IPS-11a (cell line): ENCODE data around the gene MPDZ.

Source experiments
- H3K4me3 ChIP-seq: one replicate; pipeline ENCODE4 v1.5.1; 2013; ENCODE audit warnings: low read depth, low read length, control low read depth

MPDZ gene

DNA sequence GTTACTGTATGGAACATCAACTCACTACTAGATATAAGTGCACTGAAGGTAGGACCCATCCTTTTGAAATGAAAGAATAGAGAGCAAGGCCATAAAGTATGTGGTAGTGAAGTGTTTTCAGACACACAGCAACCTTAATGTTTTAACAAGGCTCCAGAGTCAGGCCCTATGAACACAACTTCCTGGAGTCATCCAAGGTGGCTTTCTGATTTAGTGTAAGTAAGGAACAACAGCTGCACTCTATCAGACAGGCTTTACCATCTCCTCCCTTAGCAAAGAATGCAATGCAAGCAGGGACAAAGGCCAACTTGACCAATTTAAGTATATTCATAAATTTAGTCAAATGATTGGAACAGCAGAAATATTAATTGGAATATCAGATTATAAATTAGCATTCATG lies 90.1 kb downstream of the MPDZ start:
- no peak overlapping the region for H3K4me3 ChIP-seq

DNA sequence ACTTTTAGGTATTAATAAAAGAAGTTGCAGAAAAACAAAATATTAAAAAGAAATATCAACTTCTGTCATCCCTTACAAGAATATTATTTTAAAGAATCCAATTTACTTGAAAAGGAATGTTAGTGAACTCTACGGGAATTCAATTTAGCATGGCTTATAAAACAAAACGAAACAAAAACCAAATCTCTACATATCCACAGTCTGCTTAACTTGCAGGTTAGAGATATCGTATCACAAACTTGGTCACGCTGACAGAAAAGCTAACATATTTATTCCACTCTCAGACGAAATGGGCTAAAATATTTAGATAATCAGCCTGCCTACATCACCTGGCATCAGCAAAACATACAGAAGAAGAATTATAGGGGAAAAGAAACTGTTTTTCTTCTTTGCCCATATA lies 92.7 kb downstream of the MPDZ start:
- no peak overlapping the region for H3K4me3 ChIP-seq

DNA sequence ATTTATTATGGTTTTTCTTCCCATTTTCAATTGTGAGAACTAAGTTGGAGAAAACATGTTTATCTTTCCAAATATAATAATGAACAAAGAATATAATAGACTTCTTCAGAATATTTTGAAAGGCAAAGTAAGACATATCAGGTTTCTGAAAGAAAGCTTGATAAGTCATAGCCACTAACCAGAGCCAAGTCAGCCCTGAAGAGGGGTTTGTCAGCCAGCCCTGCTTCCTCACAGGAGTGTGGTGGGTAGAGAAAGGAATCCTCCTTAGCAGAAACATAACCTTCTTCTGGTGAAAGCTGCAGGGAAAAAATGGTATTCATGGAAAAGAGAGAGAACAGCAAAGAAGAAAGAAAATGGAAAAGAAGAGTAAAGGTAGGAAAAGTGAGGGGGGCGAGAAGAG lies 93.4 kb downstream of the MPDZ start:
- H3K4me3 ChIP-seq, result no peak overlapping the region

DNA sequence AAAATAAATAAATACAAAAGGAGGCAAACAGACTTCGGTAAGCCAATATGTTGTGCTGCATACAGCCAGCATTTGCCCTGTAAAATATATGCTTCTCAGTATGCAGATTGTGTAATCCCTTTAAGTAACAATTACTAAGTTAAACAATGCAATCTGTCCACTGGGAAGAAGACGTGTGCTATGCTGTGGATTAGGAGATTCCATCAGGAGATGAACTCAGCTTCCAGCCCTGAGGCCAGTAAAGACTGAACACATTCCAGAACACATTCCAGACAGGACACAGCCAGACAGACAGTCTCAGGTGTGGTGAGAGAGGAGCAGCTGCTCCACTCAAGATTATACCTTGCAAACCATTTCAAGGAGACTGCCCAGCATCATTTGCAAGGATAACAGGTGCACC lies 97.8 kb downstream of the MPDZ start:
- no peak overlapping the region for H3K4me3 ChIP-seq

DNA sequence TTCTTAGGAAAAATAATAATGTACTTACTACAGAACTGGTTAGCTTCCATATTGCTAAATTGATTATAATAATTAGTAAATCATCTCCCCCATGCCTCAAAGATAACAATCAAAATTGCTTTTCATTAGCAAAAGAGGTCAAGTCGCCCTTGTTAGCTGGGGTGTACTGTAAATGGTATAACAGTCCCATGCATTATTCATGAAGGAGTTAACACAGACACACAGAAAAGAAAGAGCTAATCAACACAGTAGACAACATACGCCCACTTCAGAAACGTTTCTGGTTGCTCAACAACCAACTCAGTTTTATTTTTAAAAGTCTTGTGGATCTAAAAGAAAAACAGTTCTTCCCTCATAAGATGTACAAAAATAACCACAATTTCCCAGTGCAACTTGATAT lies 100.2 kb downstream of the MPDZ start:
- no peak overlapping the region for H3K4me3 ChIP-seq

DNA sequence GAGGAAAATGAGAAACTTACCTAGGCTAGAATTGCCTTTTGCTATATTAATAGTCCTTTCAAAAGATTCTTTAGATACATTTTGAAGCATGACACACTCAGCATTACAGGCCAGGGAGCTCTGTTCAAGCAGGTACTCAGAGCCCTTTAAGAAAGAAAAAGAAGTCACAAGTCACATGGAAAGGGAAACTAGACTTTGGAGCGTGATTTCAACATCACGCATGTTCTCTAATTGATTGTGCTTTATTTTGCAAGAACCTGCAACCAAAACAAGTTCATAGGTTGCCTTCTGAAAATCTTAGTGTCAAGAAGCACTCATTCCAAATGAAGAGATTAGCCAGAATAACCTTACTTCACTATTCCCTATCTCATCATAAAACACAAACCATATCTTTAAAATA lies 103.8 kb downstream of the MPDZ start:
- H3K4me3 ChIP-seq, result no peak overlapping the region

DNA sequence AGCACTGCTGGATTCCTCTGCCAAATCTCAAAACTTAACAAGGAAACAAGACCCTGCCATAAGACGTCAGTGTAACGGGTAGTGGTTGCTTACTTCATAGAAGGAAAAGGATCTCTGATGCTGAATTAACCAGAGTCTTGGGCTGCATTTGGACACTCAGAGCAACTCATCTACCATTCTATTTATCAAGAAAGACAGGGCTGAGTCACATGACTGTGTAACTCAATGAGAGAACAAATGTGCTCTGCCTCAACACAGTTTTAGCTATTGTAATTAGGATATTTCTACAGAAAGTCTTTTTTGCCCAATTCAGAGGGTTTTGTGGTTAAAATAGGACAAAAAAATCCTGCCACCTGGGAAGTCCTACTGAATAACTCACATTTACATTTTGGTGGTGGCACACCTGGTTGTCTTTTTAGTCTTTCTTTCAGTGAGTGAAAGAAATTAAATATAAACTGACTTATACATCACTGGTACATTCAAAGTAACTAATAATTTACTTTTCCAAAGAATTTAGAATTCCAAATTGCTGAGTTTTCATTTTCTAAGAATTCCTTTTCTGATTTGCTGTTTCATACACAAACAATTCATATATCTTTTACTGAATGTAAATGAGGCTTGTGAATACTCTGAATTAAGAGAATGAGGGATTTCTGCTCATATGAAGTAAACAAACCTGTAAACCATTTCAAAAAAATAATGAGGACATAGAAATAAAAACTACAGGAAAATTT lies 104.4 kb downstream of the MPDZ start:
- no peak overlapping the region for H3K4me3 ChIP-seq

DNA sequence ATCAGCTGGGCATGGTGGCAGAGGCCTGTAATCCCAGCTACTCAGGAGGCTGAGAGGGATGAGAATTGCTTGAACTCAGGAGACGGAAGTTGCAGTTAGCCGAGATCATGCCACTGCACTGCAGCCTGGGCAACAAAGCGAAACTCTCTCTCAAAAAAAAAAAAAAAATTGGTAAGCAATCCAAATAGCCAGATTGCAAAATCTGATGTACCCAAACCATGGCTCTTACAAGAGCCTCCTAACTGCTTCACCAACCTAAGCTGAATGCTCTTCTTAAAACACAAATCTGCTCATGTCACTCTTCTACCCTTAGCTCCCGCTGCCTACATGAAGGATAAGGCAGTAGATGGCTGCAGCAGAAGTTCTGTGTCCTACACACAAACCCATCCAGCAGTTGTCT lies 105.9 kb downstream of the MPDZ start:
- no peak overlapping the region for H3K4me3 ChIP-seq

DNA sequence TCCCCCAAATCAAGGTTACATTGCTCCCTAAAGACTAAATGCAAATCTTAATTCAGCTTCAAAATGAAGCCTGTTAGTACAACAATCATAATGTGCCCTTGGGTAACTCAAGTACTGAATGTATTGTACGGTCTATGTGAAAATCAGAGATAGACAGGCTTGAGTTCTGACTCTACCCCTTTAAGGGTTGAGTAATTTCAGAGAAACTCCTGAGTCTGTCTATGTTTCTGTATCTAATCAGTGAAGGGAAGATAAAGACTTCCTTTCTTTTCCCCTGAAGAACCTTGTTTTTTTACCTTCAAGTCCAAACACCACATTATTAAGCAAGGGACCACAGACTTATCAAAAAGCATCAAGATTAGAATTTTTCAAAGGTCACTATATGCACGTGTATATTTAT lies 108.2 kb downstream of the MPDZ start:
- H3K4me3 ChIP-seq, result no peak overlapping the region

DNA sequence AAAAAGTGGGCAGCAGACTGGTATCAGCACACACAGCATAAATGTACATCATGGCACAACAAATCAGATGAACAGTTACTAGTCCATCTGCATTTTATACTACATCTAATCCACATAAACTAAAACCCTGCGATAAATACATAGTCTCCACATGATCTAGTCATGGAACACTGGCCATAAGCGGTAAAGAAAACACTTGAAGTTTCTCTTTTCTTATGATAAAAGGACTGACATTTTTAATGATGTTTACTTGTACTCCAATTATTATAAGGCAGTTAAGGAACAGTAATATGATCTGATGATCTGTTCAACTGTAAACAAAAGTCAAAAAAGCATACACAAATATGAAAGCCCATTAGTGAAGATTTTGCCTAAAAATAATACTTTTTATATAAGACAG lies 112.5 kb downstream of the MPDZ start:
- no peak overlapping the region for H3K4me3 ChIP-seq

DNA sequence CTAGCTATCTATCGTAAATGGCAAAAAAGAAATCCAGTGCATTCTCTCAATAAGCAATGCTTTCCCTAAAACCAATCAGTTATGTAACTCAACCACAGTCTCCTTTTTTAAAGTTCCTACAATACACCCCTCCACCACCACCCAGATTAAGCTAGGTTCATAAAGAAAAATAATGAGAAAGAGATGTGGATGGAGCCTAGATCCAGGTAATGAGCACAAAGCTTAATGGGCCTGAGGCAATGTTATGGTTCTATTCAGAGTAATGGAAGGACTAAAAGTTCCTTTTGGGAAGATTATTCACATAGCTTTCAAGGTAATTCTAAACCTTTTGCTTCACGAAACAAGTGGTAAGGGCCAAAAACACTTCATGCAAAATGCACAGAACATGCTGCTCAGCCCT lies 113.5 kb downstream of the MPDZ start:
- no peak overlapping the region for H3K4me3 ChIP-seq

DNA sequence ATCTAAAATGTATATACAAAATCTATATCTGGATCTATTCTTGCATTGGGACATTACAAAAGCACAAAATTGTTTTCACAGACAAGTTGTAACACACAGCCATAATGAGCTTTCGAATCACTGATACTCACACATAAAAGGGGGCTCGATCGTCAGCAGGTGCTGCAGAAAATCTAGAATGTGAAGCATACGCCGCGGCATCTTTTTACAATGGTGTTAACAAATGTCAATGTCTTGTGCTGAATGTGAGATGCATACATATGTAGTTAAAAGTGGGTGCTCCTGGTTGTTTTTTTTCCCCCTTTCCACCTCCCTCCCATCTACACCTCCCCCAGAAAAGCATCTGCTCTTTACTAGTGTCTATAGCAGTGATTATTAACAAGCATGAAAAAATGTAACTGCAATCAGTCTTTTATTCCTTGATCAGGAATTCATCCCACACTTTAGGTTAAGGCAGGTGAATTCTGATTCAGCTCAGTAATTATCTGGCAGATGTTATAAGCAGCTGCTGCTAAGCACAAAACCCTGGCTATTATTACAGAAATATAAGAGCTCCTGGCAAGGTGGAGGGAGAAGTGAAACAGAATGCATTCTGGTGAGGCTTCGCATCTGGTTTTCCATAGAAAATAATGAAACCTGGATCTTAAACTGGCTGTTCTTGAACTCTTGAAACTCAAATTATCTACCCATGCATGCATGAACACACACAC lies 114.1 kb downstream of the MPDZ start:
- no peak overlapping the region for H3K4me3 ChIP-seq

DNA sequence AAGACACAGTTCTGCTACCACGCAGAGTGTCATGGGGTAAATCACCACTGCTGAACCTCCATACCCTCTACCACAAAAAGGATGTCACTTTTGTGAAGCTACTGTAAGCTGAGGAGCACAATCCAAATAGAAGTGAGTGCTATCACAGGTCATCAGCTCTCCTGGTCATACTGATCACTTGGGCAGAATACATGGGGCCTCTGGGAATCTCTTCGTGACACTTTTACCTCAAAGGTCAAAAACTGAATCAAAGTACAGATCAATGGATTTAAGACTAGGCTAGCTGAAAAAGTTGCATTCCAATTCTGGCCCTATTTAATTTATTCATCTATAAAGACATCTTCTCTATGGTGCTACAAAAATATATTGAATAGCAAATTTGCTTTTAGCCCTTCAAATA lies 115.5 kb downstream of the MPDZ start:
- H3K4me3 ChIP-seq, result no peak overlapping the region

DNA sequence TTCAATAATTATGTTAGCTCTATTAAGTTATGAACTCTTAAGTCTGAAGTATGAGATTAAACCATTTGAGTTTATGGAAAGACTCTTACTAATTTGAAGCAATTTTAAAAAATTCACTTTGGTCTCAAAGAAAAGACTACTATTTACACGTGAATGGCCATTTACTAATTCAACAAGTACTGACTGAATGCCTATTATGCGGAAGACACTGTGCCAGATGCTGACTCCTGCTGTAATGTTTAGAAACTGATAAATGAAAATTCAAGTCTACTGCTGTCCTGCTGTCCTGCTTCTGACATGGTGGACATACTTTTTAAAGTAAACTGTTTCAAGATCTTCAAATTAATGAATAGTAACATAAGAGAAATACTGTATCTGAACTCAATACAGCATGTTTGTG lies 116.2 kb downstream of the MPDZ start:
- H3K4me3 ChIP-seq, result no peak overlapping the region

DNA sequence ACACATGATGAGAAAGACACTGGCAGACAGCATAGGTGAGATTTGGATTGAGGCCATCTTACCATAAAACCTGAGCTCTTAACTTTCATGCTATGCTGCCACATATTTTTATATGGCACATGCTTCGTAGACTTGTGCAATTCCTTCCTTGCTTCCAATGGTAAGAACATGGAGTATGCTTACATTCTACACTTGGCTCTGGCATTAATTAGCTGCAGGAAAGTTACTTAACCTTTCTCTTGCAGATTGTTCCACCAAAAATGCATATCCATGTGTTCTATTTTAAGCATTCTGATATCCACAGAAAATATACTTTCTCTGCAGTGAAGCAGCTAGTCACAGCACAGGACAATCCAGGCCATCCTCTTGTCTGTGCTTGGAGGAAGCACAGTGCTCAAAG lies 119.4 kb downstream of the MPDZ start:
- no peak overlapping the region for H3K4me3 ChIP-seq

DNA sequence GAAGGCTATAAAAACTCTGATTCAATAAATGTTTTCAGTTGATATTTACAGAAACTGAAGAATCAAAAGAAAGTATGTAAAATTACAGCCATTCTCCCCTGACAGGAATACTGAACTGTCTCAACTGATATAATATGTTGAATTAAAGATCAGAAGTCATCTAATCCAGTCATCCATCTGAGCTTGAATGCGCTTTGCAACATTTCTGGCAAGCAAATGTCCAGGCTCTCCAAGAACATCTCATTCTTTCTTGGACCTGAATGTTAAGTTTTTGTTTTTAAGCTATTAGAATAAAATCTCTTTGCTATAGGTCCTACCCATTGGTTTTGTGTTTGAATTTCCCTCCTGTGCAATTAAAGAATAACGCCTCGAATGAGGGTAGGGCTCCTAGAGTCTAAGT lies 120.5 kb downstream of the MPDZ start:
- H3K4me3 ChIP-seq, result no peak overlapping the region

DNA sequence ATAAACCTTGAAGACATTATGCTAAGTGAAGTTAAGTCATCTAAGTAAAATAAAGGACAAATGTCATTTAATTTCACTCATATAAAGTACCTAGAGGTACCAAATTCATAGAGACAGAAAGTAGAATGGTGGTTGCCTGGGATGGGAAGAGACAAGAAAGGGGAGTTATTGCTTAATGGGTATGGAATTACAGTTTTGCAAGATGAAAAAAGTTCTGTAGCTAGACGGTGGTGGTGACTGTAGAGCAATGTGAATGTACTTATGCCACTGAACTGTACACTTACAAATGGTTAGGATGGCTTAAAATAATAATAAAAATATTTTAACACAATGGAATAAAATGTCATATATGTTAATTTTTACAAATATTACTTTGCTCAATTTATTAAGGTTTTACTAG lies 128.0 kb downstream of the MPDZ start:
- H3K4me3 ChIP-seq, result no peak overlapping the region

DNA sequence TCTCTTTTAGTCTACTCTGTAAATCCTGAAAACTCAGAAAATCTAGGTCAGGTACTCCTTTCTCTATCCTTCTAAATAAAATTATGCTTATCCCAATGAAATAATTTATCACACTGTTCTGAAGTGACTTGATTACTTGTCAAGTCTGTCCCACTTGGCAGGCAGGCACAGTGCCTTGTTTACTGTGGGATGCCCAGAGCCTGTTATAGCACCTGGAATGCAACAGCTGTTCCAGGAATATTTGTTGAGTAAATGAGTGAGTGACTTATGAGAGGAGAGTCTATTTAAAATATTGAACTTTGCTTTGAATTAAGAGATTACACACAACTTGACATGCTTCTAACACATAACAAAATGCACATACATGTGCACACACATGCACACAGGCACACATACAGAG lies 130.0 kb downstream of the MPDZ start:
- H3K4me3 ChIP-seq, result no peak overlapping the region

DNA sequence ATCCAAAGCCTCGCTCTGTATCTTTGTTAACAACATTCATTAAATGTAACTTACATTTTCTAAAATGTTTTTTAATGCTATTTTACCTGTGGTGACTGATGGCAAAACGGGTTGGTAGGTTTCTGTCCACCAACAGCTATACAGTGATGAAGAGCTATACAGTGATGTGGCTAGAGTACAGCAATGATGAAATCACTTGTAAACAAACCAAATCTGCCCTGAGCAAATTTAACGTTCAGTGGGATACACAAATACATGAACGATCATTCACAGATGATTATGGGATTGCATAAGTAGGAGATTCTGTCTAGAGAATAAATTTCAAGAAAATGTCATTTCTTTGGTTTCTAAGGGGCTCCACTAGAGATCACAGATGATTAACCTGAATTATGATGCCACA lies 132.7 kb downstream of the MPDZ start:
- no peak overlapping the region for H3K4me3 ChIP-seq

DNA sequence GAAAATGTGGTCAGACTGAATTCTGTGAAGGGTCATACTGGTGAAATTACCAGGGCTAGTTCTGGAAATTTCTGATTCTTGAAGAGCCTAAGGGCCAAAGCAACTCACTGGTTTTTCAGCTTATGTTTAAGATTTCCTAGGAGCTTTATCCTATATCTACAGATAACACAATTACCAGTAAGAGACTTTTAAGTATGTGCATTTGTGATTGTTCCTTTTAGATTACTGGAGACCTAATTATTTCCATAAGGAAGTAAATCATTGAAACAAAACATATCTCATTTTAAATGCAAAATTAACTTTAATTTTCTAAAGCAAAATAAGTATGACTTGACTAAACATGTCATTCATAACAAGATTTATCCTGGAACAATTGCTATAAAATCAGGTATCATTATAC lies 134.2 kb downstream of the MPDZ start:
- no peak overlapping the region for H3K4me3 ChIP-seq

DNA sequence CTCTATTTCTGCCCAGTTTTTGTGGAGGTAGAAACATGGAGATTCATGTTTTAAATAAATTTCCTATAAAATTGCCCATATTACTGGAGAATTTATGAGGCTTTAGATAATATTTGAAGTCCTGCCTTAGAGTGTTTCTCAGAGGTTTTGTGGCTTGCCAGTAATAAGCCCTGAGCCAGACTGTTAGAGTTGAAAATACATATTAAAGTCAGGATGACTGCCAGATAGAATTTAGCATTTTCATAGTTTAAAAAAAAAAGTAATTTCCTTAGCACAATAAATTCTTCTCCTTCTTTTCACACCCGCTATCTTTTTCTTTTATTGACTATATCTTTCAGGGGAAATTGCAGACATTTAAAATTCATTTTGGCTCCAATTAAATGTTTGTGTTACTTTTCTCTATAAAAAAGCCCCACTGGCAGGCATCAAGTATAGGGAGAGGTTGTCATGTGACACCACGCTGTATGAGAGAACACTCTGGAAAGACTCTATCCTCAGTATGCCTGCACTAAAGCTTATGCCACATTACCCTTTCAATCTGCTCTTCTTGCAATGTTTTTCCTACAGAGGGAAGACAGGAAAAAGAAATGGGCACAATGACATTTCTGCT lies 135.2 kb downstream of the MPDZ start:
- H3K4me3 ChIP-seq, result no peak overlapping the region

DNA sequence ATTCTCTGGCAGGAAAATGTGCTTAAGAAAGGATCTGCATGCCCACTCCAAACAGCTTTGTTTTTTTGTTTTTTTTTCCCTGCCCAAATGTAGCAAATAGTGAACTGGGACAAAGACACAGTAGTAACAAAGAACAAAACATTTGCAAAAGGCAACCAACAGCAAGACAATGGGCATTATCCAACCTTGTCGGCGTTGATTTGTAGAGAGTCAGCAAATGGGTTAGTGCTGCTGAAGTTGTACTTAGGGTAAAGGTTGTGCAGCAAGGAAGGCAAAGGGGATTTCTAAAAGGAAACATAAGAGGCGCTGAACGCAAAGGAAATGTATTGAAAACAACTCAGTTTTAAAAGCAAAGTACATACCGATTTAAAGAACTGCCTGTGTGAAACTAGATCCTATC lies 136.2 kb downstream of the MPDZ start:
- no peak overlapping the region for H3K4me3 ChIP-seq
